ENCODE measurements around the gene MTIF3.
A peak's percentile ranks its signal among the peaks of the same experiment; 100 is the strongest.

Gene MTIF3

GRCh38 chr13:27461940-27462584 is 11.7 kb upstream of the MTIF3 start:
- no peak for DNase-seq (ENCODE audit: low spot score)
- no peak for FAIRE-seq

DNA sequence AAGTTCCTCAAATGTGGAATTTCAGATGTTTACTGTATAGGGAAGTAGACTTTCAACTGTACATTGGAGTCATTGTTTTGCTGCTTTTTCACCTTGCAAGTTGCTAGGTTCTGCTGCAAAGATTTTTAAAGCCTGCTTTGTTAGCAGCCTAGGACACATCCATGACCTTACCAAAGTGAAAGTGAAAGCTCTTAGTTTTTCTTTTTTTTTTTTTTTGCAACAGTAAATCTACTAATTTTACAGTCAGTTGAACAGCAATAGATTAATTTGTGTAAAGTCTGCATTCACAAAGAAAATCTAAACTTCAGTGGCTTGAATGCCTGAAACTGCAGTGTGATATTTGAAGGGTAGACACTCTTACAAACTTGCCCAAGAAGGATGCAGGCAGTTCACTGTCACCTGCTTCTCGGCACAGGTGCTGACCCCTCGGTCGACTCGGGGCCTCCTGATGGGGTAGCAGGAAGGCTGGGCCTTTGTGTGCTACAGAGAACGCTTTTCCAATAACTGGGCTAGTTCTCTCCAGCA is 5.0 kb upstream of the MTIF3 start:
- FAIRE-seq (no peak), DNase-seq (ENCODE audit: low spot score) (no peak)

DNA sequence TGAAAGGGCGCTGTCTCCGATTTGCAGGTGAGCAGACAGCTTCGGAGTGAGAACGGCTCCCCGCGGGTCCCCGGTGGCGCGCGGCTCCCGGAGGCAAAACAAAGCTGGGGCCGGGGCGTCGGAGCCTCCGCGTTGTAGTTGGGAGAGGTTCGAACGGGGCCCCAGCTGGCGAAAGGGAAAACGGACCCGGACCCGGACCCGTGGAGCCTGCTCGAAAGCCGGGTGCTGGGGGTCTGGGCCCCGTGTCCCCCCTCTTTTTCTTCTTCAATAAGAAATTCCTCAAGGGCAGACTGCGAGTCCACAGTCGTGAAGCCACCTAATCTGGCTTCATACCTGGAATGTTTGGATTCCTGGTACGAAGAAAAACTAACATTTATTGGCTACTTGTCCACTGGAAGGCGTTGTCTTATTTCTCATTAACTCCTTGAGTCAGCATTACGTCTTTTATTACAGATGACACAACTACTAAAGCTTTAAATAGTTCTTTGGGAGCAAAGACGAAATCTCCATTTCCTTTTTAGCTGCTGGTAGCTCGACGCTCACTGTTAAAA is 632 bp upstream of the MTIF3 start:
- DNase-seq (ENCODE audit: low spot score): peak; percentile 16
- no peak for FAIRE-seq

DNA sequence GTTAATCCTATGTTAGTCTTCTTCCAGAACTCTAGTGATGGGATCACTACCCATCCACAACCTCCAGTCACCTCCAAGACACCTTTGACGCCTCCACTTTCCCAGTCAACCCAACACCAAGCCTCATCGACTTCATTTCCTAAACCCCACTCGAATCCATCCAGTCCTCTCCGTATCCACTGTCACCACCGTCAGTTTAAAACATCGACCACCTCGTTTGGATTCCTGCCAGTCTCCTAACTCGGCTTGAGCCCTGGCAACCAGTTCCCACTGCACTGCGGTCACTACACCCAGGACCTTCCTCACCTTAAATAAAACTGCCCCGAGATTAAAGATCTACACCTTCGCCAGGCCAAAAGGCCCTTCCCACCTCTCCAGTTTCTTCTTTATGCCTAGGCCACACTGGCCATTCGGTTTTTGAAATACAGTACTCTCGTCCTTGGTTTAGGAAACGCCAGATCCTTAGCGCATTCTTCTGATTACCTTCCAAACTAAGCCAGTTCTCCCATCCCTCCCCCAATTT is 1.2 kb downstream of the MTIF3 start:
- FAIRE-seq (no peak), DNase-seq (ENCODE audit: low spot score) (no peak)

DNA sequence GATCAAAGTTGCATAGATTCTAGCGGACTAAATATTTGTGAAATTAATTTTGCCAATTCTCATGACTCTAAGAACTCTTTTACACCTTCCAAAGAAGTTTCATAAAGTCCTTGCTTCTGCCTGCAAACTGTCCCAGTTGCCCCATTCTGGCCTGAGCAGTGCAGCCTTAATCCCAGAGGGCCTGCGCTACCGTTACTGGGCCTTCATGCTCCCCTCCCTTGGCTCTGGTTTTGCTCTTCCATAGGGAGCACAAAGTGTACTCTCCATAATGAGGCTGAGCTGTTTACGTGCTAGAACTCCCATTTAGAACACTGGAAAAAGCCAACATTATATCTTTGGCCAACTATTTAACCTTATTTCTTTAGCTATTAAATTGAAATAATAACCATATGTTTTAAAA is 2.1 kb downstream of the MTIF3 start:
- no peak for FAIRE-seq

GRCh38 chr13:27446986-27447583 is 3.3 kb downstream of the MTIF3 start:
- FAIRE-seq (no peak), DNase-seq (ENCODE audit: low spot score) (no peak)

More for the DNA sequence above, 2.1 kb downstream of the MTIF3 start:
- no peak for DNase-seq (ENCODE audit: low spot score)

- FAIRE-seq: no peak
These were observed 7.6 kb downstream of the MTIF3 start for GRCh38 chr13:27442797-27443196.

DNA sequence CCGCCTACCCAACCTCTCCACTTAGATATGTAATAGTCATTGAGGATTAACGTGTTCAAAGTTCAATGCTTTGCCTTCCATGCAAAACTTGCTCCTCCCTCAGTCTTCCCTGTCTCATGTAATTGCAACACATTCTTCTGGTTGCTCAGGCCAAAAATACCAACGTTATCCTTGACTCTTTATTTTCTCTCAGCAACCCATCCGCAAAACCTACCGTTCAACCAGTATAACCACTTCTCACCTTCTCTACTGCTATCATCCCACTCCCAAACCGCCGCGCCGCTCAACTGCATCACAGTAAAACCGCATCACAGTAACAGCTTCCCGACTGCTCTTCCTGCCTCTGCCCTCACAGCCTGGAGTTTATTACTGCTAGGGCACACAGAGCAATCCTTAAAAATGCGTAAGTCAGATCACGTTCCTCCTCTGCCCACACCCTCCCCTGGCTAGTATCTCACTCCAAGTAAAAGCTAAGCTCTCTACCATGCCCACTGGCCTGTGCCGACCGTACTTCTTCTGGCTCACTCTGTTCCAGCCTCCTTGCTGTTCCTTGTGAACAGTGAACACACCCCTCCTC is 8.2 kb downstream of the MTIF3 start:
- FAIRE-seq: no peak
- DNase-seq (ENCODE audit: low spot score): no peak

More at GRCh38 chr13:27442797-27443196, 7.6 kb downstream of the MTIF3 start:
- no peak for DNase-seq (ENCODE audit: low spot score)

DNA sequence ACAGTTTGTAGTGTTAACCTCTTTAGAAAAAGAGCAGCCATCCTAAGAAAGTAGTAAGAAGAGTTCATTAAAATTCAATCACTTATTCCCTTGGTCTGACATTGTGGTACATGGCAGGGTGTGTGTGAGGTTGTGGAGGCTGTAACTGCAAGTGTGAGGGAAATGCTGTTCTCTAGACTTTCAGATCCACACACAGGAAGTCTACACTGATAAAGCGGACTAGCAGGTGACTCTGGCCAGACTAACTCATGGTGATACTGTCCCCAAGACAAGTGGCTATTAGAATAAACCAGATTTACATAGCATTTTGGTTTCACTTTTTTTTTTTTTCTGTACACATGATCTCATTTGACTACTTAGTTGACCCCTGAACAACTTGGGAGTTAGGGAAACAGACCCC is 10.0 kb downstream of the MTIF3 start:
- DNase-seq (ENCODE audit: low spot score) (no peak), FAIRE-seq (no peak)

DNA sequence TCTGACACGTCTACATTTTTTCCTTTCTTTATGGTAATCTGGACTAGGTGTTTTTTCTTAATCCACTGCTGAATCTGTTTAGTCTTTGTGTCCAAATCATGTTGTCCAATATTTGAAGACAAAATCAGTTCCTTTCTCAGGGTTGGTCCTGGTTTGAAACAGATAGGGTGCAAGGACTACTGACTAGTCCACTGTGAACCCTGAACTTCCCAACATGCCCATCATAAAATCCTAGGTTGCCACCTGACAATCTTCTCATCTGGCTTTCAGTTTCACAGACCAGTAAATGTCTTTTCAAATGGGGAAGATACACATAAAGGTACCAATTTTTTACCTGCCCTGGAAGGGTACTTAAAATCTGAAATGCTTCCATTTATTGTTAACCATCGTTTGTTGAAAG is 13.2 kb downstream of the MTIF3 start:
- DNase-seq (ENCODE audit: low spot score) (no peak), FAIRE-seq (no peak)

GRCh38 chr13:27432611-27433210 is 17.7 kb downstream of the MTIF3 start:
- FAIRE-seq (no peak), DNase-seq (ENCODE audit: low spot score) (no peak)

- DNase-seq (ENCODE audit: low spot score) (no peak), FAIRE-seq (no peak)
These were observed 18.2 kb downstream of the MTIF3 start for GRCh38 chr13:27432180-27432579.

GRCh38 chr13:27428160-27428559 is 22.2 kb downstream of the MTIF3 start:
- FAIRE-seq: no peak

GRCh38 chr13:27427641-27428040 is 22.7 kb downstream of the MTIF3 start:
- DNase-seq (ENCODE audit: low spot score): no peak
- no peak for FAIRE-seq

More at GRCh38 chr13:27428160-27428559, 22.2 kb downstream of the MTIF3 start:
- no peak for DNase-seq (ENCODE audit: low spot score)

- no peak for FAIRE-seq
- DNase-seq (ENCODE audit: low spot score): peak; percentile 70
These were observed 24.3 kb downstream of the MTIF3 start for GRCh38 chr13:27425918-27426630.

DNA sequence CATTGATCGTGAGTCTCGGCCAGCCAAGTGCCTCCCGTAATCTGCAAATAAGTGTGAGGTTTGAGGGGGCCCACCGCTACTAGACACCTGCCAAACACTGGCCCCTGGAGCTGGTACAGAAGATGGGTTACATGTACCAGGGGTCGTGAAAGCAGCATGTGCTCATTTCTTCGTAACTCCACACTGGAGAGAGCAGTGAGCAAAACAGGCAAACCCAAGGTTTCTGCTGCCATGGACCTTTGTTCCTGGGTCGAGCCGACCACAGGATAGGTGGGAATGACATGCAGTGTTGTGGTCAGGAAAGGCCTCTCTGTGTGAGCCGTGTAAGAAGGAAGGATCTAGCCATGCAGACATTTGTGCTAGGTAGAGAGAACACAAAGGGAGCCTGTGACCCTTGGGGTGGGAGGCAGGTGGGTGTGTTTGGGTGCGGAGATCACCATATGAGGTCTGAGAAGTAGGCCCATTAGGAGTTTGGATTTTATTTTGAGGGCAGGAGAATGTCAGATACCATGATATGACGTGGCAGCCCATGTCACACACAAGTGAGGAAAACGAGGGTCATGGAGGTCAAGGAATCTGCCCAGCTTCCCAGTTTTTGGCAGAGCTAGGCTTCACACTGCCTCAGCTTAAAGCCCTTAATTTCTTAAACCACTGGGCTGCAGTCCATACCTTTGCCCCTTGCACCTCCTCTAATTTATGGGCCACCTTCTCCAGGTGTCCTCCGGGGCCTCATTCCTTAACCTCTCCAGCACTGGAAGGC is 25.0 kb downstream of the MTIF3 start:
- DNase-seq (ENCODE audit: low spot score) (no peak), FAIRE-seq (no peak)

DNA sequence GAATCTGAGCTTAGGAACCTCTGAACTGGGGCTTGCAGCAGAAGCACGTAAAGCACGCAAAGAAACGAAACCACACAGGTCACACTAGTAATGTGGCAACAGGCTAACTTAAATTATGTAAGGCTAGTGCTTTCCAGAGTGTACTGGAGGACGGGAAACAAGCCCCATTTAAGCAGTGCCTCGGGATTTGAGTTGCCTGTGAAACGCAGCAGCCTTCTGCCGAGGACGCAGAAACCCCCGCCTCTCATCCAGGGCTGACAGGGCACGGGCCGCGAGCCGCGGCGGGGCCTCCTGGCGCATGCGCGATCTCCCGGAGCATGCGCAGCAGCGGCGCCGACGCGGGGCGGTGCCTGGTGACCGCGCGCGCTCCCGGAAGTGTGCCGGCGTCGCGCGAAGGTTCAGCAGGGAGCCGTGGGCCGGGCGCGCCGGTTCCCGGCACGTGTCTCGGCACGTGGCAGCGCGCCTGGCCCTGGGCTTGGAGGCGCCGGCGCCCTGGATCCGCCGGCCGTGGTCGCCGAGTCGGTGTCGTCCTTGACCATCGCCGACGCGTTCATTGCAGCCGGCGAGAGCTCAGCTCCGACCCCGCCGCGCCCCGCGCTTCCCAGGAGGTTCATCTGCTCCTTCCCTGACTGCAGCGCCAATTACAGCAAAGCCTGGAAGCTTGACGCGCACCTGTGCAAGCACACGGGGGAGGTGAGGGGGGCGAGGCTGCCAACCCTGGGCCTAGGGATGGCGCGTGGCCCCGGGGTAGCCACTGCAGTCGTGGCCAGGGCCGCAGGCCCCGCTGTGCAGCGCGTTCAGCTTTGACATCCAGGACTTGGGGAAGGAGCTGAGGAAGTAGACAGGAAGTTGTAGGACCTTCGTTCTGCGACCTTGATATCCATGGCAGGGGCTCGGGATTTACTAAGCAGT is 25.9 kb downstream of the MTIF3 start, which contains the start of gene GTF3A:
Gene GTF3A (plus strand): TSS at position 374 of the 912 bp plus-strand sequence.
- DNase-seq (ENCODE audit: low spot score) (peak; percentile 92), FAIRE-seq (no peak)

GRCh38 chr13:27423333-27423732 is 27.0 kb downstream of the MTIF3 start:
- no peak for DNase-seq (ENCODE audit: low spot score)
- no peak for FAIRE-seq
